Stimulated activated CD4-positive, alpha-beta T cell treated with anti-CD3 and anti-CD28 coated beads, Interleukin-2, amount 100 ng/mL, for 4 hours (primary cell): ENCODE results near the gene GRIN2C.

Source experiments
- DNase-seq: peaks from one replicate; pipeline ENCODE4 v3.0.0-alpha.2; 2020; ENCODE audit warnings: low read depth

Gene GRIN2C

DNA sequence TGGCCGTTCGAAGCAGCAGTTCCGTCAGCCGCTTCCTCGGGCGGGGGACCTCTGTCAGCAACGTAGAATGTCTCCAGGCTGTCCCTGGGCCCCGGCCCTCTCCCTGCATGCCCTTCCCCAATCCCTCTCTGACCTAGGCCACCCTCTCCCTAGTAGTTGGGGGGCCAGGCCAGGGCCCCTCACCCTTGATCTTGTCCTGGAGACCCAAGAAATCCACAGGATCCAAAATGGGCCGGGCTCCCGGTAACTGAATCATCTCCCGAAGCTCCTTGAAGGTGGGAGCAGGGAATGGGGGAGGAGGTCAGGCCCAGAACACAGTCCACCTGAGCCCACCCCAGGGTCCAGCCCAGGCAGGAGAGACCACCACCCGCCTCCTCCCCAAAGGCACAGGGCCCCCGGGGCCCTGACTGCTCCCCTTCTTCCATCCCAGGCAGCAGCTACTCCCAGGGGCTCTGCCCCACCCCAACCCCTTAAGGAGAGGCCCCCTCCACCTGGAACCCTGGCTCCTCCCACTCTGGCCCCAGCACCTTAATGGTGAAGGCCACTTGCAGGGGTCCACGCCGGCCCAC is 4.7 kb upstream of the GRIN2C start:
- no peak for DNase-seq

DNA sequence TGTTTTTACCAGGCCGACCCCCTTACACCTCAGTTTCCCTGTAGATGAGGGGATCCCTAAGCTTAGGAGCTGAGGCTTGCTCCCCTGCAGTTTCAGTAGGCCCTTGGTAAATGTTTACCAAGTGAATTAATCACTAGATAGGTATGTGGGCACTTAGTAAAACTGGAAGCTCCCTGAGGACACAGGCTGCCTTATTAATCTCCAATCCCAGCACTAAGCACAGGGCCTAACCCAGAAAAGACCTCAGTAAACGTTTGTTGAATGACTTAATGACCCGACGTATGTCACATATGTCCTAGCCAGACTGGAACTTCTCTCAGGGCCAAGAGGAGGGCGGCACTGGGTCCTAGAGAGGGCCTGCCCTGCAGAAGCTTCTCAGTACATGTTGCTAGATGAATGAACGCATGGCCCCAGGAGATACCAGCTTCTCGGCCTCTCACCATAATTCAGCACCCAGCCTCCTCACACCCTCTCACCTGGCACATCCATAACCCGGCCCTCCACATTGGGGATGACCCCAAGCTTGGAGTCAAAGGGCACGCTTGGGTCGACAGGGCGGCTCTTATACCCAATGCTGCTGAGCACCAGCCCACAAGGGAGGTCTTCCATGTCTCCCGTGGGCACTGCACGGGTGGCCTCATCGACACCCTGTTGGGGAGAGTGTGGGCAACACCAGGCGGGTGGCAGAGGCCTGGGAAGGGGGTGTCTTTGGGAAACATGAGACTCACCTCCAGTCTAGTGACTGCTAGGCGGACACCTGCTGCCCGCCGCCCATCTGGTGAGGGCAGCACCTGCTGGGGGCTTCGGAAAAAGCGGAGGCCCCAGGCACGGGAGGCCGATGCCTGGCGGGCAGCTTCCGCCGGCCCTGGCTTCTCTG is 4.0 kb upstream of the GRIN2C start:
- DNase-seq: no peak

GRCh38 chr17:74862919-74863318 is 3.2 kb upstream of the GRIN2C start:
- DNase-seq: no peak

DNA sequence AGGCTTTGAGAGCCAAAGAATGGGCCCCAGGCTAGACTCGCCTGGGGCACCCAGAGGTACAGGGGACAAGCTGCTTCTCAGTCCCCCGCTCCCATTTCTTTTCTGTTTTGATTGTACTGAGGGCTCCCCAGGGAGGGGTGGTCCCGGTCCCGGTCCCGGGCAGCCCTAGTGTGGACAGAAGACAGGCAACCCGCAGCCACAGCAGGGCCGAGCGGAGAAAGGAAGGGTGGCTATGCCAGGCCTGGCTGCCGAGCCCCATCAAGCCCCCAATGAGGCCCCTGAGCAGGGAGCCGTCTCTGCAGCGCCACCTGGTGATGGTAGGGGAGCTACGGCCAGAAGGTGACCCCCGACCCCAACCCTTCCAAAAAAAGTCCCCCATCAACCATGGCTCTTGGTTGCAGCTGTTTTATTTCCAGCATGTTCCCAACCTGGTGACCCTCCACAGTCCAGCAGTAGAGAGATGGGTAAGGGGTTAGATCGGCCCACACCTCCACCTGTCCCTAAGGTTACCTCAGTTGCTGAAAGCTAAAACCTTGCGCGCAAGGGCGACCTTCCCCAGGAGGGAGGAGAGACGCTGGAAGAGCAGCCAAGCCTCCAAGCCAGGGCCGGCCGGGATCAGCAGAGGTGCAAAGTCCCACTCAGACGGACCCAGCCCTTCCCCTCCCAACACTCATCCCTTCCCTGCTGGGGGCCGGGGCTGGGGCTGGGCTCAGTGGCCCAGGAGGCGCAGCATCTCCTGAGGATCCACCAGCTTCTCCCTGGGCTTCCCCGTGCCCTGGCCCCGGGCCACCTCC is 2.6 kb upstream of the GRIN2C start:
- DNase-seq: peak; percentile 57

DNA sequence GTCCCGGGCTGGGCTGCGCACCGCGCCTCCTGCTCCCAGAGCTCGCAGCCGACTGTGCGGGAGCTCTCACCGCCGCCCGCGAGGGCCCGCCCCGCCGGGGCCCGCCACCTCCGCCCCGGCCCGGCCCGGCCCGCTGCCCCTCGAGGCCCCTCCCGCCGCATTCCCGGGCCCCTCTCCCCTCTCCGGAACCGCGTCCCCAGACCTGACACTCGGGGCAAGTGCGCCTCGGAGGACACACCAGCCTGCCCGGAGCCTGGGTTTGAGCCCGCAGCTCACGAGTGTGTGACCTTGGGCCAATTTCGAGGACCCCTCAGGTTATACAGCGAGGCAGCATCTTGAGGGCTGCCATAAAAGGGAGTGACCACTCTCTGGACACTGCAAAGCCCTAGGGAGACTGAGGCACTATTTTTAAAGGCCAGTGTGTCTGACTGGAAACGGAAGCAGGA is 2.0 kb upstream of the GRIN2C start:
- no peak for DNase-seq

DNA sequence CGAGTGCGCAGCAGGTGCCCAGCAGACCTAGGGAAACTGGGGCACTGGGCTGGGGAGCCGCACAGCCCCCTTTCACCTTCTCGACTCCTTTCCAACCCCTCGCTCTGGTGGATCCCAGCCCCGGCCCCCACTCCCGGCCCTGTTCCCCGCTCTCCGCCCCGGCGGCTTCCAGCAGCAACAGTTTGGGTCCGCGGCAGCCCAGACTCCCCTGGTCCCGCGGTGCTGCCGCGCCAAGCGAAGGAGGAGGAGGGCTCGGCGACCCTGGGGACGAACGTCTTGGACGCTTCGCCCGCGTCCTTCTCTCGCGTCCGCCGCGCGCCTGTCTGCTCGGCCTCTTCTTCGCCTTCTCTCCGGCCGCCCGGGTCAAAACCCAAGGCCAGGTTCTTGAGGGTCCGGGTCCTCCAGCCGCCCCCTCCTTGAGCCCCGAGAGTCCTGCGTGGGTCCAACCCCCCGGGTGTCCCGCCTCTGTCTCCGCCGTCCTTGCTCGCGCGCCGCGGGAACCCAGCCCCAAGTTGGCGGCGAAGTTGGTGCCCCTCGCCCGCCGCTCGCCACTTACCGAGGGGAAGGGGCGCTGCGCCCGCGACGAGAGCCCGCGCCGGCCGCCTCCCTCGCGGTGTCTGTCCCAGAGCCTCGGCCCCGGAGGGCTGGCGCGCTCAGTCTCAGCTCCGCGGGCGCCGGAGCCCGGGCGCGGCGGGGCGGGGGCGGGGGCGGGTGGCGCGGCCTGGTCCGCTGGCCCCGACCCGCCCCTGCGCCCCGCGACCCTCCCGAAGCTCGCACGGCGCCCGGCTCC is 1.4 kb upstream of the GRIN2C start:
- DNase-seq: no peak

DNA sequence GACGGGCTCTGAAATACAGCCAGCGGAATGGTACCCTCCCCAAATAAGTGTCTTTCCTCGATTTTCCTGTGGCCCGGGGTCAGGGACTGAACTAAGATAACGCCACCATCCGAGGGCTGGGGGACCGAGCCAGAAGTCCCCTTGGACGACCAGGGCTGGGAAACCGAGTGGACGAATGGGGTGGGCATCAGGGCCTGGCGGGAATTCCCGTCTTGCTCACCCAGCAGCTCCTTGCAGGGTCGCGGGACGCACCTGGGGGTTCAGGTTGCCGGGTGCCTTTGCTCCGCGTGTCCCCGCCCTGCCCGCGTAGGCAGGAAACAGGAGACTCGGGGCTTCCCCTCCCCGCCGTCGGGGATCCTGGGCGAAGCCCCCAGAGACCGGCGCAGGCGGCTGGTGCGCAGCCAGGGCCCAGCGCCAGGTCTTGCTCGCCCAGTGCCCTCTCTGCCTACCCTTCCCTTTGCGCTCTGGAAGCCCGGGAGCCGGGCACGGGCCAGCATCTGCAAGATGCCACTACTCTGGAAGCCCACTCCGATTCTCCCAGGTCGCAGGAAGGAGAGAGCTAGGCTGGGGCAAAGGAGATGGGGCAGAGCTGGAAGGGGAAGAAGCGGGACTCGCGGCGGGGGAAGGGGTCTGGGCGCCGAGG is 665 bp upstream of the GRIN2C start:
- DNase-seq: no peak

GRCh38 chr17:74858672-74859458 is 820 bp downstream of the GRIN2C start:
- DNase-seq: no peak

DNA sequence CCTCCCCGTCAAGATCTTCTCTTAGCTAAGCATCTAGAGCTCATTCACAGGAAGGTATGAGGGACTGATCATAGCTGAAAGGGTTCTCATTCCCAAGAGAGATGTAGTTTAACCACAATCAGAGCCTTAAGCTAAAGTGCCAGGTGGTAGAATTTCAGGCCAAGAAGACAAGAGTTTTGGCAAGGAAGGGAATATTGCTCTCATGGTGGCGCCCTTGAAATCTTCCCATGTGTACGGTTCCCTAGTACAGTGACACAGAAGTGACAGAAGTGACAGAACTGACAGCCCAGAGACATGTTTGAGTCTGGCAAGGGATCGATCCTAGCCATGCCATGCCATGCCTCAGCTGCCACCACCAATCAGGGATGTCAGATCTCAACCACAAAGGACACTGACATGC is 2.5 kb downstream of the GRIN2C start:
- DNase-seq: no peak

GRCh38 chr17:74856112-74856511 is 3.6 kb downstream of the GRIN2C start:
- DNase-seq: no peak

DNA sequence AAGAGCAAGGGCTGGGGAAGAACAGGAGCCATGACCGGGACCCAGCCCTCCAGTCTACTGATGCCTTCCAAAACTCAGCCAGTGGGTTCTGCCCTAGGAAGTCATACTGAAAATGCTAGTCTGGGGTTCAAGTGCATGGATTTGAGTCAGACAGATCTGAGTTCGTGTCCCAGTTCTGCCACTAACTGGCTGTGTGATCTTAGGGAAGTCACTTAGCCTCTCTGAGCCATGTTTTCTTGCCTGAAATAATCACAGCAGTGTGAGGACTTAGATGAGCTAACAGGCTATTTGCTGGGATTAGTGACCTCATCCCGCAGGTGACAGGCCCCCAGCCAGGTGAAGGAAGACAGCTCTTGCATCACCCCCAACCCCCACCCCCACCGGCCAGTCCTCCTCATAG is 4.4 kb downstream of the GRIN2C start:
- no peak for DNase-seq

GRCh38 chr17:74854792-74855191 is 4.9 kb downstream of the GRIN2C start:
- DNase-seq: no peak

GRCh38 chr17:74853669-74854068 is 6.0 kb downstream of the GRIN2C start:
- DNase-seq: no peak

DNA sequence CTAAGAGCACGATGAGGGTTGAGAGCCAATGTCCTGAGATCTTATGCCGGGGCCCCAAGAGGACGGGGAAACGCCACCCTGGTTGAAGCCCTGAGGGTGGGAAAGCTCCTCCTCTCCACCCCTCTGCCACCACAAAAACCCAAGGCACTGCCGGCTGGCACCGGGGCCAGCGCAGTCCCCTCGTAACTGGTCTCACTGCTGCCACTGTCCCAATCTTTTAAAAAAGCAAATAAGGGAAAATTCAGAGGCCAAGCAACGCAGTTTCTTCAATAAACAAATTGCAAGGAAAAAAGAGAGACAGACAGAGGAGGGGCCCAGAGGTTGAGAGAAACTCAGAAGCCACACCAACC is 6.7 kb downstream of the GRIN2C start:
- DNase-seq: no peak

GRCh38 chr17:74852237-74853047 is 7.2 kb downstream of the GRIN2C start:
- DNase-seq: peak; percentile 52

DNA sequence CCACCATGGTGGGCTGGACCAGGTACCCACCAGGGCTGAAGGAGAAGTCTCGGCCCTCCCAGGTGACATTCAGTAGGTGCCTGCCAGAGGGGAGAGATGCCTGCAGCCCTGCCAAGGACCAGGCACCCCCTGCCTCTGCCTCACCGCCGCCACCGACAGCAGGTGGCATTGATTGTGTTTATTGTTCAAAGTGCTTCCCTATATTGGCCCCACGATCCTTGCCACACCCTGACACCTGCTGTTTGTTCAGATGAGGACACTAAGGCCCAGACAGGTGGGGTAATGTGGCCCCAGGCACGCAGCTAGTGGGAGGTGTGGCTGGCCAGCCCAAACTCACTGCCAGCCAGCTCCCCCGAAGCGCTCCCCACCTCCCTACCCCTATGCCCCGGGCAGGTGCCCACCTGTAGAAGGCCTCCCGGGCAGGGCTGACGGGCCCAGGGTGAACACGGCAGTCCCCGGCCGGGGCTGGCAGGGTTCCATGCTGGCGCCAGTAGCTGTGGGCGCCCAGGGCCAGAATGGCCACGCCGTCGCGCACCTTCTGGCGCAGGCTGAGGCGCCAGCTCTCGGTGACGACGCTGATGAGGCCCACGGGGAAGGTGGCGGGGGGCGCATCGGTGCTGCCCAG is 8.0 kb downstream of the GRIN2C start:
- no peak for DNase-seq

GRCh38 chr17:74850914-74851313 is 8.8 kb downstream of the GRIN2C start:
- DNase-seq: no peak

DNA sequence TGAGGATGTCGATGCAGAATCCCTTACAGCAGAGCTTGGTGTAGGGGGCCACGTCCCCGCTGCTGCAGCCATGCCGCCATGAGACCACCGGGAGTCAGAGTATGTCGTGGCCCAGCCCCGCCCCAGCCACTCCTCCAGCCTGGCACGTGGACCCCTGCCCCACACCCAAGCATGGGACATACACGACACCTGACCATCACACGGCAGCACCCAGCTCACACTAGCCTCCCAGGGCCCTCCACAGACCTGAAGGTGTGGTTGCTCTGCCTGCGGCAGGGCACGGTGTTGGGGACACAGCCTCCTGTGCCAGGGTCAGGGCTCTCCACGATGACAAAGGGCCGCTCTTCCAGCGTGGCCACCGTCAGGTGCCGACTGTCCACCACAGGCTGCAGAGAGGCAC is 9.4 kb downstream of the GRIN2C start:
- no peak for DNase-seq

DNA sequence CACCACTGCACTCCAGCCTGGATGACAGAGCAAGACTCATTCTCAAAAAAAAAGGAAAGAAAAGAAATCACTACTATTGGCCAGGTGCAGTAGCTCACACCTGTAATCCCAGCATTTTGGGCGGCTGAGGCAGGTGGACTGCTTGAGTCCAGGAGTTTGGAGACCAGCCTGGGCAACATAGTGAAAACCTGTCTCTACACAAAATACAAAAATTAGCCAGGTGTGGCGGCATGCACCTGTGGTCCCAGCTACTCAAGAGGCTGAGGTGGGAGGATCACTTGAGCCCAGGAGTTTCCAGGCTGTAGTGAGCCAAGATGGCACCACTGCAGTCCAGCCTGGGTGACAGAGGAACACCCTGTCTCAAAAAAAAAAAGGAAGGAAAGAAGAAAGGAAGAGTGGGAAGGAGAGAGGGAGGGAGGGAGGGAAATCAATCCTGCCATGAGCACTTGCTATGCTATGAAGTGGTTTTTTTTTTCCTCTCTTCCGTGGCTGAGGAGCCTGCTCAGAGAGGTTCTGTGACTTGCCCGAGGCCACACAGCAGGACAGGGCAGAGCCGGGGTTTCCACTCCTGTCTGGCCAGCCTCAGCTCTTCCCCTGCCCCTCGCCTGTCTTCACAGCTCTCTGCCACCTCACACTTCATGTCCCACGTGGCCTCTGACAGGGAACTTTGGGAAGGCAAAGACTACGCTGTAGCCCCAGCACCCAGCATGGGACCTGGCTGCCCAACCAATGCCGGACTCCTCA is 10.9 kb downstream of the GRIN2C start:
- no peak for DNase-seq
